ENCODE measurements around the gene APRT. TPM values are rescaled to one million over a fixed set of nuclear protein-coding genes. Genes with fewer than 3 reads are reported as not detected.

The APRT gene
- total and polyA plus RNA-seq, 9 of the 15 experiments (the other 6 are each of a cell fraction or from before 2014, with no cell fraction given) = 41.7 to 409 (median 146) TPM

DNA sequence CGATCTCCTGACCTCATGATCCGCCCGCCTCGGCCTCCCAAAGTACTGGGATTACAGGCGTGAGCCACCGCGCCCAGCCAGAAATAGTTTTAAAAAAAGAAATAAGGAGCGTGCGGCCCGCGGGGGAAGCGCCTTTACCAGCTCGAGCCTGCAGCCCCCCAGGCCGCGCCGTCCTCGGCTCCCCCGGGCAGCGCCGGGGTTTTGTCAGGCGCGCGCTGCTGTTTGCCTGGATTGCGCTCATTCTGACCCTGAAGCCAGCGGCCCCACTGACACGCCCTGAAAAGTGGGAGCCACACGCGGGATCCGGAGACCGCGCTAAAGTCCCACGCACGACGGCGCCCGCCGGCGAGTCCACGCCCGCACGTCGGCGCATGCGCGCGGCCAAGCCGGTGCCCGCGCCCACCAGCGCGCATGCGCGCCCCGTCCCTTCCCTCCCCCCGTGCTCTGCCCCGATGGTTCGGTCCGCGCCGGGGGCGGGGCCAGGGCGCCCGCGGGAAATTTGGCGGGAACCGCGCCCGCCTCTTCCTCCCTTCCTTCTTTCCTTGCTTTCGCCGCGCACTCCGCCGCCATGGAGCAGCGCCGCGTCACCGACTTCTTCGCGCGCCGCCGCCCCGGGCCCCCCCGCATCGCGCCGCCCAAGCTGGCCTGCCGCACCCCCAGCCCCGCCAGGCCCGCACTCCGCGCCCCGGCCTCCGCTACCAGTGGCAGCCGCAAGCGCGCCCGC lies 8.3 kb downstream of the APRT start, which contains the start of gene CDT1 (continued):
- TF ChIP-seq, protein P1, sequence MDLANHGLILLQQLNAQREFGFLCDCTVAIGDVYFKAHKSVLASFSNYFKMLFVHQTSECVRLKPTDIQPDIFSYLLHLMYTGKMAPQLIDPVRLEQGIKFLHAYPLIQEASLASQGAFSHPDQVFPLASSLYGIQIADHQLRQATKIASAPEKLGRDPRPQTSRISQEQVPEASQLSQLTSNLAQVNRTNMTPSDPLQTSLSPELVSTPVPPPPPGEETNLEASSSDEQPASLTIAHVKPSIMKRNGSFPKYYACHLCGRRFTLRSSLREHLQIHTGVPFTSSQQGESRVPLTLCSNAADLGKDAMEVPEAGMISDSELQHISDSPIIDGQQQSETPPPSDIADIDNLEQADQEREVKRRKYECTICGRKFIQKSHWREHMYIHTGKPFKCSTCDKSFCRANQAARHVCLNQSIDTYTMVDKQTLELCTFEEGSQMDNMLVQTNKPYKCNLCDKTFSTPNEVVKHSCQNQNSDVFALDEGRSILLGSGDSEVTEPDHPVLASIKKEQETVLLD (IDR thresholded peaks at IDR 0.05) = peak; percentile 90
- TF ChIP-seq TEAD4 (IDR thresholded peaks at IDR 0.05; ENCODE audit: low read length) (no peak), TEAD4 (CRISPR knock-in tag; IDR thresholded peaks at IDR 0.05; ENCODE audit: borderline replicate concordance) (no peak), MED1 (CRISPR knock-in tag; IDR thresholded peaks at IDR 0.05; ENCODE audit: borderline replicate concordance) (no peak), SPI1 (IDR thresholded peaks at IDR 0.05; ENCODE audit: borderline replicate concordance, low read depth, low read length) (peak; percentile 70), CCNT2 (IDR thresholded peaks at IDR 0.05; ENCODE audit: borderline replicate concordance, extremely low read depth, insufficient read length, low read depth, low read length) (peak; percentile 69), MAFG (tag; conservative IDR thresholded peaks at IDR 0.05) (no peak), MTA3 (IDR thresholded peaks at IDR 0.05; ENCODE audit: borderline replicate concordance) (peak; percentile 96), NRF1 (conservative IDR thresholded peaks at IDR 0.05 in 1 of 2, IDR thresholded peaks at IDR 0.05 in 1 of 2) (peak; percentile 97), PRMT5 (CRISPR knock-in tag; IDR thresholded peaks at IDR 0.05) (no peak), KLF1 (tag; IDR thresholded peaks at IDR 0.05) (0 out of 2 replicates have a peak, but pooled peaks have one; percentile 13), NFIC (IDR thresholded peaks at IDR 0.05) (peak; percentile 50), E2F3 (CRISPR knock-in tag; IDR thresholded peaks at IDR 0.05) (peak; percentile 100), RCOR1 (IDR thresholded peaks at IDR 0.05; ENCODE audit: borderline replicate concordance in 1 of 2, low read depth in 2 of 2, low read length in 2 of 2) (0 out of 4 replicates have a peak, but pooled peaks of 1 of the 2 experiments have one; percentile 9), ZNF24 (IDR thresholded peaks at IDR 0.05) (peak; percentile 46; the same call in 1 of the 2 replicates), PHF8 (IDR thresholded peaks at IDR 0.05; ENCODE audit: borderline replicate concordance, low read length) (peak; percentile 64; the same call in 1 of the 2 replicates), L3MBTL2 (IDR thresholded peaks at IDR 0.05) (peak; percentile 86), MTA1 (IDR thresholded peaks at IDR 0.05; ENCODE audit: borderline replicate concordance) (peak; percentile 76), NFRKB (IDR thresholded peaks at IDR 0.05; ENCODE audit: low read depth) (peak; percentile 25; the same call in 1 of the 2 replicates)
- TF ChIP-seq, protein P2, sequence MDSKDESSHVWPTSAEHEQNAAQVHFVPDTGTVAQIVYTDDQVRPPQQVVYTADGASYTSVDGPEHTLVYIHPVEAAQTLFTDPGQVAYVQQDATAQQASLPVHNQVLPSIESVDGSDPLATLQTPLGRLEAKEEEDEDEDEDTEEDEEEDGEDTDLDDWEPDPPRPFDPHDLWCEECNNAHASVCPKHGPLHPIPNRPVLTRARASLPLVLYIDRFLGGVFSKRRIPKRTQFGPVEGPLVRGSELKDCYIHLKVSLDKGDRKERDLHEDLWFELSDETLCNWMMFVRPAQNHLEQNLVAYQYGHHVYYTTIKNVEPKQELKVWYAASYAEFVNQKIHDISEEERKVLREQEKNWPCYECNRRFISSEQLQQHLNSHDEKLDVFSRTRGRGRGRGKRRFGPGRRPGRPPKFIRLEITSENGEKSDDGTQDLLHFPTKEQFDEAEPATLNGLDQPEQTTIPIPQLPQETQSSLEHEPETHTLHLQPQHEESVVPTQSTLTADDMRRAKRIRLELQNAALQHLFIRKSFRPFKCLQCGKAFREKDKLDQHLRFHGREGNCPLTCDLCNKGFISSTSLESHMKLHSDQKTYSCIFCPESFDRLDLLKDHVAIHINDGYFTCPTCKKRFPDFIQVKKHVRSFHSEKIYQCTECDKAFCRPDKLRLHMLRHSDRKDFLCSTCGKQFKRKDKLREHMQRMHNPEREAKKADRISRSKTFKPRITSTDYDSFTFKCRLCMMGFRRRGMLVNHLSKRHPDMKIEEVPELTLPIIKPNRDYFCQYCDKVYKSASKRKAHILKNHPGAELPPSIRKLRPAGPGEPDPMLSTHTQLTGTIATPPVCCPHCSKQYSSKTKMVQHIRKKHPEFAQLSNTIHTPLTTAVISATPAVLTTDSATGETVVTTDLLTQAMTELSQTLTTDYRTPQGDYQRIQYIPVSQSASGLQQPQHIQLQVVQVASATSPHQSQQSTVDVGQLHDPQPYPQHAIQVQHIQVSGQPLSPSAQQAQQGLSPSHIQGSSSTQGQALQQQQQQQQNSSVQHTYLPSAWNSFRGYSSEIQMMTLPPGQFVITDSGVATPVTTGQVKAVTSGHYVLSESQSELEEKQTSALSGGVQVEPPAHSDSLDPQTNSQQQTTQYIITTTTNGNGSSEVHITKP (IDR thresholded peaks at IDR 0.05; ENCODE audit: partially characterized antibody) = peak; percentile 98
- TF ChIP-seq, protein P3, sequence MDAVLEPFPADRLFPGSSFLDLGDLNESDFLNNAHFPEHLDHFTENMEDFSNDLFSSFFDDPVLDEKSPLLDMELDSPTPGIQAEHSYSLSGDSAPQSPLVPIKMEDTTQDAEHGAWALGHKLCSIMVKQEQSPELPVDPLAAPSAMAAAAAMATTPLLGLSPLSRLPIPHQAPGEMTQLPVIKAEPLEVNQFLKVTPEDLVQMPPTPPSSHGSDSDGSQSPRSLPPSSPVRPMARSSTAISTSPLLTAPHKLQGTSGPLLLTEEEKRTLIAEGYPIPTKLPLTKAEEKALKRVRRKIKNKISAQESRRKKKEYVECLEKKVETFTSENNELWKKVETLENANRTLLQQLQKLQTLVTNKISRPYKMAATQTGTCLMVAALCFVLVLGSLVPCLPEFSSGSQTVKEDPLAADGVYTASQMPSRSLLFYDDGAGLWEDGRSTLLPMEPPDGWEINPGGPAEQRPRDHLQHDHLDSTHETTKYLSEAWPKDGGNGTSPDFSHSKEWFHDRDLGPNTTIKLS (IDR thresholded peaks at IDR 0.05; ENCODE audit: borderline replicate concordance, low read depth) = peak; percentile 67
- TF ChIP-seq, protein P4, sequence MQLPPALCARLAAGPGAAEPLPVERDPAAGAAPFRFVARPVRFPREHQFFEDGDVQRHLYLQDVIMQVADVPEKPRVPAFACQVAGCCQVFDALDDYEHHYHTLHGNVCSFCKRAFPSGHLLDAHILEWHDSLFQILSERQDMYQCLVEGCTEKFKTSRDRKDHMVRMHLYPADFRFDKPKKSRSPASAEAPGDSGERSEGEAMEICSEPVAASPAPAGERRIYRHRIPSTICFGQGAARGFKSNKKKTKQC (CRISPR knock-in tag; IDR thresholded peaks at IDR 0.05) = 0 out of 2 replicates have a peak, but pooled peaks have one; percentile 49
